HG03175 (cell line): ENCODE measurements around the gene XXYLT1.

ENCODE experiments used
- ATAC-seq: cut with Tn5 transposase; IDR thresholded peaks from one replicate; pipeline ENCODE4 v1.9.1; 2021; ENCODE audit warnings: mild to moderate bottlenecking, moderate library complexity; ENCODE audit not compliant: unreplicated experiment

The XXYLT1 gene

GRCh38 chr3:195253923-195254432 is 17.0 kb downstream of the XXYLT1 start:
- no peak for ATAC-seq

DNA sequence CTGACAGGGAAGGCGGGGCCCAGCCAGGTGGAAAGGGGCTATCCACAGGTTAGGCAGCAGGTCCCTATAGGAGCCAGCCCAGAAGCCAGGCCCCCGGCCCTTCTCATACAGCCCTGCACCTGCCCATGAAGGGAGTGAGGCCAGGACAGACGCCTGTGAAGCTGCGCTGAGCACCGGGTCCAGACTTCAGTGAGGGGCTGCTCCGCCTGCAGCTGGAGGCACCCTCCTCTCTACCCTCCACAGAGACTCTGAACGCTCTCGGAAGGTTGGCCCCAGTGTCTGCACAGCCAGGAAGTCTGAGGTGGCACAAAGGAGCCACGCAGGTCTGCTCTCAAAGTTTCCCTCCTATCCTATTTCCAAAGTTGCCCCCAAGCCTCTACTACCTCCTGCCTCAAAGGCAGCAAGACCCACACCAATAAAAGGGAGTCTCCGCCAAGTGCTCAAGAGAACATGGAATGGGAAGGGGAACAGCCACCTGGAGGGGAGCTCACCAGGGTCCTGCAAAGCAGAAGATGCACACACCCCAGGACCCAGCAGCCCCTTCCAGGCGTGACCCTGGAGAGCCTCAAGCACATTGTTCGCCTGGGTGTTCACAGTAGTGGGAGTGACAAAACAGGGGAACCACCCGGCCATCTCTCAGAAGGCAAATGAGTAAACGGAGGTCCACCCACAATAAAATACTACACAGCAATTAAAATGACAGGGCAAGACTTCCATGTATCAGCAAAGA is 19.5 kb downstream of the XXYLT1 start:
- ATAC-seq: no peak

DNA sequence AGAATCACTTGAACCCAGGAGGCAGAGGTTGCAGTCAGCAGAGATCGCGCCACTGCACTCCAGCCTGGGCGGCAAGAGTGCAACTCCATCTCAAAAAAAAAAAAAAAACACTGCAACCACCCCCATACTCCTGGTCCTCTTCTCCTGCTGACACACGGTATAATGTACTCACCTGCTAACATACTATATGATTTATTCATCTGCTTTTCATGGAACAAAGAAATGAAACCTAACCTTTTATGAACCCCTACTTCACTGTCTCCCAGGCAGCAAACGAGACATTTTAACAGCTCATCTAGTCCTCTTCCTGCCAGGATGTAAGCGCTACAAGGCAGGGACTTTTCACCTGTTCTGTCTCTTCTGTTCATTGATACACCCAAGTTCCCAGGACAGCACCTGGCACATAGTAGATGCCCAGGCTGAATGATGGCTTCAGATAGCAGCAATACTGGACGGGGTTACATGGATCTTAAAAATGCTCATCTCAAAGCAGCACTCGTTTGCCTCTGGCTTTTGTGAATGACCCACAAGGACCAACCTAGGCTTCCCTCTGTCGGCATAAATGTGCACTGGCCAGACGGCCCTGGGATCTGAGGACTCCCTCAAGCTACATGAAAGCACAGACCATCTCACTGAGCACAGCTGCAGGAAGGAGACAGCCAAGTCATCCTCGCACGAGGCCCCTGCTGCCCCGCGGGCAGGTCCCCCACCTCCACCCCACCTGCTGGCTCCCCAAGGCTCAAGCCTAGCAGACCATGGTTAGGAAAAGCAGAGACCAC is 20.3 kb downstream of the XXYLT1 start:
- ATAC-seq: no peak

- no peak for ATAC-seq
These were observed 21.0 kb downstream of the XXYLT1 start for GRCh38 chr3:195249858-195250464.

- ATAC-seq: no peak
These were observed 21.7 kb downstream of the XXYLT1 start for GRCh38 chr3:195249057-195249770.

DNA sequence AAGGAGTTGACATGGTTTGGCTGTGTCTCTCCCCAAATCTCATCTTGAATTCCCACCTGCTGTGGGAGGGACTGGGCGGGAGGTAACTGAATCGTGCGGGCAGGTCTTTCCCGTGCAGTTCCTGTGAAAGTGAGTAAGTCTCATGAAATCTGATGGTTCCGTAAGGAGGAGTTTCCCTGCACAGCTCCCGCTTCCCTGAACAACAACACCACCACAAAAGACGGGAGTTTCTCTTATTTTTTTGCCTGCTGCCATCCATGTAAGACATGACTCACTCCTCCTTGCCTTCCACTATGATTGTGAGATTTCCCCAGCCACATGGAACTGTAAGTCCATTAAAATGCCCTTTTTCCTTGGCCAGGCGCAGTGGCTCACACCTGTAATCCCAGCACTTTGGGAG is 22.7 kb downstream of the XXYLT1 start:
- ATAC-seq: no peak

GRCh38 chr3:195247863-195248189 is 23.1 kb downstream of the XXYLT1 start:
- no peak for ATAC-seq

- ATAC-seq: no peak
These were observed 23.7 kb downstream of the XXYLT1 start for GRCh38 chr3:195247086-195247862.

DNA sequence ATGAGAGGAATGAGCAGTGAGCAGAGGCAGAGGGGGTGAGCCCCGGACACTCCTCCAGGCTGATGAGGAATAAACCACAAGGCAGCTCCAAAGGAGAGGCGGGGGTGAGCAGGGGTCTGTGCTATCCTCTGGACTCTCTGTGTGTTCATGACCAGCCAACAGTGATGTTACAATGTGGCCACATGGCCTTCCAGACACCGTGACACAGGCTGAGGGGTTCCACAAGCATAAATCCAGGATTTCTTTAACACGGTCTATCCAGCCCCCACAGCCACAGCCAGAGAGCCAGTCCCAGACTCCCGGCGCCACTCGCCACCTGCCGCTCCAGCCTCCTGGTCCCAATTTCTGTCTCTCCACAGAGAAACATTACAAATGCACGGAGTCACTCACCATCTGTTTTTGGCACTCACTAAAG is 24.4 kb downstream of the XXYLT1 start:
- no peak for ATAC-seq

GRCh38 chr3:195245531-195245951 is 25.4 kb downstream of the XXYLT1 start:
- no peak for ATAC-seq

DNA sequence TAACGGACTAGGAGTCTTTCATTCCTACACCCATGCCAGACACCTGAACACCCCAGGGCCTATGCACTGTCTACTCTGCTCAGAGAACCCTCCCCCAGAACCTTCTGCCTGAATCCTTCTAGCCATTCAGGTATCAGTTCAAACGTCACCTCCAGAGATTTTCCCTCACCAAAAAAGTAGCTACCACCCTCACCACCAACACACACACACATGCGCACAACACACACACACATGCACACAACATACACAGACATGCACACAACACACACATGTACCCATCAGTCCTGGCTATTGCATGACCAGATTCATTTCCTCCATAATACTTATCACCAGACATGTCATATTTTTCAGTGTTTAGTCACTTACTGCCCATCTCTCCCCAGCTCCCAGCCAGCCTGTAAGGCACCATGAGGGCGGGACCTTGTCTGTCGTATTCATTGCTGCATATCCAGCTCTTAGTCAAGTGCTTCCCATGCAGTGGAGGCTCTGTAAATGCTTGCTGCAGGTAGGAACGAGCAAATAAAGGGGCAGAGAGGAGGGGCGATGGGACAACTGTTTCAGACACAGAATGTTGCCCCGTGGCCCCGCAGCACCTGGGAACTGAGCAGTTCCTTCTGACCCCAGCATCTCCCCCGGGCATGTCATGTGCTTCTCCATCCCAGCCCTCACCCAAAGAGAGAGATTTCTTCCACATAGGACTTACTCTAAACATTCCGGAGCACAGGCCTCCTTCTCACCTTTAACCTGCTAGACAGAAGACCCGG is 29.2 kb downstream of the XXYLT1 start:
- no peak for ATAC-seq

DNA sequence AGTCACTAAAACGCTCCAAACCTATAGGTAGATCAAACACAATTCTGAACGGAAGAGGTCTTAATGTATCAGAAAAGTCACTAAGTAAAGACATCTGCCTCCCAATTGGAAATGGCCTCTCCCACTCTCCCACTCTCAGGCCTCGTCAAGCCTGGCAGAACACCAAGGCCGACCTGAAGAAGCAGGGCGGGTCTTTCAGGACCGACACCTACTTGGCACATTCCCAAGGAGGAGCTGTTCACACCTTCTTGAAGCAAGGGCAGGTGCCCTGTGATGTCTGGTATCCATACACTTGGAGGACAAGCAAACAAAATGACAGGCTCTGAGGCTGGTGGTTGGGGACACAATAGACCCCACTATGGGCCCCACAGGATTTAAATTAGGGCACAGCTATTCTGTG is 30.0 kb downstream of the XXYLT1 start:
- no peak for ATAC-seq

- no peak for ATAC-seq
These were observed 30.7 kb downstream of the XXYLT1 start for GRCh38 chr3:195240171-195240701.

DNA sequence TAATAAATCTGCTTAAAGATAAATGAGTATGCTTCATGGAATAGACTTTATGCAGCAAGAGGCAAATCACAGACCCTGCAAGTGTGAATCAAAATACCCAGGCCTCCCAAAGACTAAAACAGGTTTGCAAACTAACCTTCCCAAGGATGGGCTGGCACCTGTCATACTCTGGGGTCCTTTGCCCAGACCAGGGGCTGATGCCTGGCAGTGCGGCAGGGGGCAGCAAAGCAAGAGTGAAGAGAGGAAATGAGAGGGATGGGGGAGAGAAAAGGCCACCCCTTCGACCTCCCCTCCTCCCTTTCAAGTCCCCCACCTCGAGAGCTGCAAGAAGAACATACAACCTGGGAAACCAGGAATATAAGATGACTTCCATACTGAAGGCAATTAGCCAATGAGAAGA is 31.8 kb downstream of the XXYLT1 start:
- ATAC-seq: no peak

GRCh38 chr3:195238586-195239118 is 32.3 kb downstream of the XXYLT1 start:
- ATAC-seq: no peak

GRCh38 chr3:195238081-195238571 is 32.8 kb downstream of the XXYLT1 start:
- no peak for ATAC-seq

DNA sequence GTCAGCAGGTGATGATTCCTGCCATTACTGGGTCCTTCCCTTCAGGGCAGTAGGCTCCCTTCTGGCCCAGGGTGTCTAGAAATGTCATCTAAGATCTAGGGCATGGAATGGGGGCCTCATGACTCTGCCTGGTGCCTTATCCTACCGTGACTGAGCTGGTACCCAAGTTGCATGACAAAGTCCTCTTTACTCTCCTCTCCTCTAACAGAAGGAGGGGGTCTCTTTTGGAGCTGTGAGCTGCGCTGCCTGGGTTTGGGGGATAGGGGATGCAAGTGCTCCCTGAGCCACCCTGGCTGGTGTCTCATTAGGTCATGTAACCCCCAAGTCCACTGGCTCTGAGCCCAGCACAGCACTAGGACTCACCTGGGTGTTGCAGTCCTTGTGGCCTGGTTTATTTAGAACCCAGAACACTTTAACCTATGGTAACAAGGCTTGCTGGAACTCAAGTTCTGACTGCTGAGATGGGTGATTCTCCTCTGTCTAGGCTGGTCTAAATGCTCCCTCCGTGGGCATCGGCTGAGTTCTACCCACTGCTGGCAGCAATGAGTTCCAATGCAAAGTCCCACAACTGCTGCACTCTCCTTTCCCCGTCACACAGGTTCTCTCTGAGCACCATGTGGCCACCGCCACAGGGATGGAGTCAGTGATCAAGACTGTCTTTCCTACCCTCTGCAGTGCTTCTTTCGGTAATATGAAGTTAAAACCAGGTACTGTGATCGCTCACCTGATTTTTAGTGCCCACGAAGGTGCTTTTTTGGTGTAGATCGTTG is 34.0 kb downstream of the XXYLT1 start:
- no peak for ATAC-seq

GRCh38 chr3:195236076-195236798 is 34.7 kb downstream of the XXYLT1 start:
- no peak for ATAC-seq
